ENCODE measurements around the gene ACTR2. TPM values are rescaled to one million over a fixed set of nuclear protein-coding genes. Genes with fewer than 3 reads are reported as not detected.

Gene ACTR2
- total RNA-seq, 2 donors from 2014 or later = 26.0 to 46.7 TPM

DNA sequence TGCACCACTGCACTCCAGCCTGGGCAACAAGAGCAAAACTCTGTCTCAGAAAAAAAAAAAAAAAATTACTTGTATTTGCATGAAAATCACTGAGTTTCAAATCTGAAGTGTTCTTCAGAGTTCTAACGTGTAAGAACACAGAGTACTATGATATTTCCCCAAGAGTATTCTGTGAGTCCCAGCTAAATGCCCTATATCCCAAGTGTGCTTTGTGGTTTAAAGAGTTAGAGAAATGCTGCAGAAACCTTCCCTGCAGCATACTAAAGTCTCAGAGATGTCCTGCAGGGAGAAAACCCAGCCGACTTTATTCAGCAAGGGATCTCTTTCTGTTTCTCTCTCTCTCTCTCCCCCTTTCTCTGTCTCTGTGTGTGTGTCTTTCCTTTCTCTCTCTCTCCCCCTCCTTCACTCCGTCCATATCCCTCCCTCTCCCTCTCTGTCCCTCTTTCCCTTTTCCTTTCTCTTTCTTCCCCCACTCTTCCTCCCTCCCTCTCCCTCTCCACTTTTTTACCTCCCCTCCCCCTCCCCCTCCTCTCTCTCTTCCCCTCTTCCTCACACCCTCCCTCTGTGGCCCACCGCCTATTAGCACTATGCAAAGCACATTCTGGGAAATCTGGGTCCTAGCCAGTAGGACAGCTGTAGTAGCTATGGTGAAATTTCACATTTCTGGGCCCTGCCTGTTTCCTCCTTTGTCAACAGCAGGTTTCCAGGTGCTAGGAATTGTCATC lies 54.2 kb downstream of the ACTR2 start:
- Histone ChIP-seq H3K4me1 (no peaks in the 10 kb centered on the region), H3K36me3 (replicated peaks in 1 of 2; ENCODE audit: insufficient read depth in 1 of 2, low read depth in 2 of 2) (no peaks in the 10 kb centered on the region), H3K9me3 (no peaks in the 10 kb centered on the region), H3K27ac (no peak overlapping the region), H3K4me3 (no peak overlapping the region), H3K27me3 (no peaks in the 10 kb centered on the region)
- TF ChIP-seq POLR2A (IDR thresholded peaks at IDR 0.05) = no peak
- TF ChIP-seq, protein P1, sequence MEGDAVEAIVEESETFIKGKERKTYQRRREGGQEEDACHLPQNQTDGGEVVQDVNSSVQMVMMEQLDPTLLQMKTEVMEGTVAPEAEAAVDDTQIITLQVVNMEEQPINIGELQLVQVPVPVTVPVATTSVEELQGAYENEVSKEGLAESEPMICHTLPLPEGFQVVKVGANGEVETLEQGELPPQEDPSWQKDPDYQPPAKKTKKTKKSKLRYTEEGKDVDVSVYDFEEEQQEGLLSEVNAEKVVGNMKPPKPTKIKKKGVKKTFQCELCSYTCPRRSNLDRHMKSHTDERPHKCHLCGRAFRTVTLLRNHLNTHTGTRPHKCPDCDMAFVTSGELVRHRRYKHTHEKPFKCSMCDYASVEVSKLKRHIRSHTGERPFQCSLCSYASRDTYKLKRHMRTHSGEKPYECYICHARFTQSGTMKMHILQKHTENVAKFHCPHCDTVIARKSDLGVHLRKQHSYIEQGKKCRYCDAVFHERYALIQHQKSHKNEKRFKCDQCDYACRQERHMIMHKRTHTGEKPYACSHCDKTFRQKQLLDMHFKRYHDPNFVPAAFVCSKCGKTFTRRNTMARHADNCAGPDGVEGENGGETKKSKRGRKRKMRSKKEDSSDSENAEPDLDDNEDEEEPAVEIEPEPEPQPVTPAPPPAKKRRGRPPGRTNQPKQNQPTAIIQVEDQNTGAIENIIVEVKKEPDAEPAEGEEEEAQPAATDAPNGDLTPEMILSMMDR (IDR thresholded peaks at IDR 0.05) = no peak
- DNase-seq (peak in 3 of 4 donors; percentile 27 to 39 (median 31)), ATAC-seq (peak; percentile 18)
- 23 to 37% methylated on average over 4 of the region's 4 CpGs for WGBS, 2 donors
- intact Hi-C loops (cut with DNase I) = no loop called here

DNA sequence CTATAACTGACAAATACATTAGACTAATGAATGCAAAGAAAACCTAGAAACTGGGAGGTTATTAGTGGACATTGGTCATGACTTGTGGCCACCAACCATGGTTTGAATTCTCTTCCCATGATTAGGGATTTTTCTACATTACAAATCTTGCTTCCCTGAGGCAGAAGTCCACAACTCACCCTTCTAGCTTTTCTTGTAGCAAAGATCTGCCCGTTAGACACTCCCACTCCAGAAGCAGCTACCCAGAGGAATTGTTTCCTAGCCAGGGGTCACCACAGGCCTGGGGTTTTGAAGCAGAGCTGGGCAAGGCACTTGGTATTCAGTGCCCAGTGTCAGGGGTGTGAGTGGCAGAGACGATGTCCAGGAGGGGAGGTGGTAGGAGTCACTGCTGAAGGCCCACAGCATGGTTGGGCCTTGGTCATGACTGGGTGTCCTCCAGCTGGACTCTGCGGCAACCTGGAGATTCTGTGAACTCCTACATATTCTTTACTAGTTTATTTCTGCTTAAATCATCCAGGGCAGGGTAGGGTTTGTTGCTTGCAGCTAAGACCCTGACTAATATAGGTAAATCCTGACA lies 54.9 kb downstream of the ACTR2 start:
- no peaks in the 10 kb centered on the region for H3K9me3 ChIP-seq
- ATAC-seq = no peak
- TF ChIP-seq, protein P1 (IDR thresholded peaks at IDR 0.05) = no peak
- intact Hi-C loops (cut with DNase I) = no loop called here
- no peak overlapping the region for H3K4me3 ChIP-seq
- no peaks in the 10 kb centered on the region for H3K4me1 ChIP-seq
- H3K36me3 ChIP-seq (replicated peaks in 1 of 2; ENCODE audit: insufficient read depth in 1 of 2, low read depth in 2 of 2) = no peaks in the 10 kb centered on the region
- H3K27me3 ChIP-seq = no peaks in the 10 kb centered on the region
- no peak overlapping the region for H3K27ac ChIP-seq
- WGBS, 2 donors = 93 to 100% methylated on average over 1 to 3 of the region's 3 CpGs
- DNase-seq = no peak

DNA sequence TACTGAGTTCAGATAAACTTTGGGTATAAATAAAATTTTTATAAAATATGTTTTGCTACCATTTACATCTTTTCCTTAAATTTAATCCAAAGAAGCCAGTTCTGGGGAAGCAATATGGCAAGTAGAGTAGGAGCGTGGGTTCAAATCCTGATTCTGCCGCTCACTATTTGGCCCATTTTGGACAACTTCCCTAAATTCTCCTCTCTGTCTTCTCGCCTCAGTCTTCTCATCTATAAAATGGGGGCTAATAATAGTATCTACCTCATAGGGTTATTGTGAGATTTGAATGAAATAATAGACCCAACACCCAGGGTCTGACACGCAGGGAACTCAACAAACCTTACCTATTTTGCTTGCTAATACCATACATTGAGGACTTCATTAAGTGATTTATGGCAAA lies 59.7 kb downstream of the ACTR2 start:
- intact Hi-C loops (cut with DNase I) = no loop called here

DNA sequence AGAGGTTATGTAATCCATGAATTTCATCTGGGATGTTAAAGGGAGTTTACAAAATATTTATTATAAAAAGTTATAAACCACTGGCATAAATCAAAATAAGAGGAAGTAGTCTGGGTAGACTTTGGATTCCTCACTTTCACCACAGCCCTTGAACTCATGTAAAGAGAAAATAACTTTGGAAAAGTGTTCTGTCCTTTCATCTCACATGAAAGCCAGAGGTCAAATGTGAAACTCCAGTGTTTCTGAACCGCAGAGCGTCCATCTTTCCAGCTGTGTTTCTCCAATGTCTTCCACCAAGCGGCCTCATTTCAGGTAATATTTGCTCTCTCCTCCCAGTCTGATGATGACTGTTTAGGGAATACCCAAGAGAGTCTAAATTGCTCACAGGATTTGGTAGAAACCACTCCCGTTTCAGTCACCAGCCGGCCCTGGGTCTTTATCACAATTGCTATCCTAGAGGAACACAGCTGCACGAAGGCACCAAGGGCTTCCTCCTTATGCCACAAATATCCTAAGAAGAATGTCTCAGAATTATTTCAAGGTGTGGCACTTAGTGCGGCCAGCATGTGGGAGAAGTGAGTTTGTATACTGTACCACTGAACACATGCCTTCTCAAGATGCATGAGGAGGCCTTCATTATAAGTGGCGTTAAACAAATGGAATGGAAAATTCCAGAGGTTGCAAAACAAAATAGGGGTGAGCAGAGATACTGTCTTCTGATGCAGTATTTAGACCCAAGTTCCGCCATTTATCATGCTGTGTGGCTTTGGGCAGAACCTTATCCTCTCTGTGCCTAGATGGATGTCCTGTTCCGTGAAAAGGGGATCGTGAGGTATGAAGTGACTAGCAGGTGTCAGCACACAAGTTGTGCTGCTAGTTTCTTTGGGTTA lies 63.8 kb downstream of the ACTR2 start:
- H3K4me1 ChIP-seq = no peaks in the 10 kb centered on the region
- intact Hi-C loops (cut with DNase I) = no loop called here
- no peaks in the 10 kb centered on the region for H3K27me3 ChIP-seq
- H3K36me3 ChIP-seq (replicated peaks in 1 of 2; ENCODE audit: insufficient read depth in 1 of 2, low read depth in 2 of 2) = no peaks in the 10 kb centered on the region
- ATAC-seq (no peak), DNase-seq (no peak)
- no peak overlapping the region for H3K27ac ChIP-seq
- 86 to 93% methylated on average over 11 of the region's 11 CpGs for WGBS, 2 donors
- TF ChIP-seq, protein P1 (IDR thresholded peaks at IDR 0.05) = no peak
- no peak for TF ChIP-seq POLR2A (IDR thresholded peaks at IDR 0.05)
- no peaks in the 10 kb centered on the region for H3K9me3 ChIP-seq
- H3K4me3 ChIP-seq = no peak overlapping the region

More for the DNA sequence above, 59.7 kb downstream of the ACTR2 start:
- WGBS, 2 donors = 86 to 95% methylated on average over 4 of the region's 4 CpGs
- Histone ChIP-seq H3K4me1 (no peaks in the 10 kb centered on the region), H3K27me3 (no peaks in the 10 kb centered on the region), H3K9me3 (no peaks in the 10 kb centered on the region), H3K36me3 (replicated peaks in 1 of 2; ENCODE audit: insufficient read depth in 1 of 2, low read depth in 2 of 2) (no peaks in the 10 kb centered on the region), H3K27ac (no peak overlapping the region), H3K4me3 (no peak overlapping the region)
- TF ChIP-seq, protein P1 (IDR thresholded peaks at IDR 0.05) = no peak
- no peak for TF ChIP-seq POLR2A (IDR thresholded peaks at IDR 0.05)
- DNase-seq (no peak), ATAC-seq (no peak)
